ENCODE data around the gene HSD17B7. TPM values are rescaled to one million over a fixed set of nuclear protein-coding genes. Genes with fewer than 3 reads are reported as not detected.

Gene HSD17B7
- total RNA-seq, 6 experiments from 2014 or later = 10.4 to 32.1 (median 17.6) TPM

Small RNAs within 50 kb of the gene (small RNA-seq; reads per million reads assigned to genes)
- gene RN7SL861P = 0 reads per million in 2 experiments

Other genes with a start within 250 kb of the HSD17B7 start
- 100 to 1,000 TPM in 1 of 6 experiments, 10 to 100 TPM in 5; 41.9 to 108 (median 51.1) TPM for gene UAP1, start 229.0 kb upstream of the HSD17B7 start, total RNA-seq
- gene DDR2, start 158.2 kb upstream of the HSD17B7 start, total RNA-seq = 1 to 10 TPM; 2.7 to 4.7 (median 3.1) TPM
- gene CCDC190, start 70.5 kb downstream of the HSD17B7 start, total RNA-seq = not detected

Data from right lobe of liver (tissue), 5 donors.